AG09309 (cell line): Measurements from ENCODE around the gene GPC5.

Experiments
- DNase-seq: peaks from one replicate; pipeline ENCODE4 v3.0.0-alpha.2; 2010; ENCODE audit warnings: low read depth
- H3K4me3 ChIP-seq: 2 replicates; pipeline ENCODE4 v1.5.1; 2011; ENCODE audit warnings: mild to moderate bottlenecking, low read depth, low read length, moderate library complexity; ENCODE audit not compliant: control insufficient read depth
- TF ChIP-seq, protein P1 (sequence below): IDR thresholded peaks from 2 replicates; pipeline ENCODE4 v1.5.1; 2011; ENCODE audit warnings: mild to moderate bottlenecking, low read depth, low read length, inconsistent platforms; ENCODE audit not compliant: insufficient read depth, control insufficient read depth; ENCODE audit errors: missing control alignments

The GPC5 gene

GRCh38 chr13:91965511-91965910 is 567.1 kb downstream of the GPC5 start:
- TF ChIP-seq, protein P1, sequence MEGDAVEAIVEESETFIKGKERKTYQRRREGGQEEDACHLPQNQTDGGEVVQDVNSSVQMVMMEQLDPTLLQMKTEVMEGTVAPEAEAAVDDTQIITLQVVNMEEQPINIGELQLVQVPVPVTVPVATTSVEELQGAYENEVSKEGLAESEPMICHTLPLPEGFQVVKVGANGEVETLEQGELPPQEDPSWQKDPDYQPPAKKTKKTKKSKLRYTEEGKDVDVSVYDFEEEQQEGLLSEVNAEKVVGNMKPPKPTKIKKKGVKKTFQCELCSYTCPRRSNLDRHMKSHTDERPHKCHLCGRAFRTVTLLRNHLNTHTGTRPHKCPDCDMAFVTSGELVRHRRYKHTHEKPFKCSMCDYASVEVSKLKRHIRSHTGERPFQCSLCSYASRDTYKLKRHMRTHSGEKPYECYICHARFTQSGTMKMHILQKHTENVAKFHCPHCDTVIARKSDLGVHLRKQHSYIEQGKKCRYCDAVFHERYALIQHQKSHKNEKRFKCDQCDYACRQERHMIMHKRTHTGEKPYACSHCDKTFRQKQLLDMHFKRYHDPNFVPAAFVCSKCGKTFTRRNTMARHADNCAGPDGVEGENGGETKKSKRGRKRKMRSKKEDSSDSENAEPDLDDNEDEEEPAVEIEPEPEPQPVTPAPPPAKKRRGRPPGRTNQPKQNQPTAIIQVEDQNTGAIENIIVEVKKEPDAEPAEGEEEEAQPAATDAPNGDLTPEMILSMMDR, result no peak
- DNase-seq, result no peak
- H3K4me3 ChIP-seq, result no peak overlapping the region

GRCh38 chr13:91978571-91978970 is 580.1 kb downstream of the GPC5 start:
- DNase-seq, result no peak
- TF ChIP-seq, protein P1, result no peak
- no peak overlapping the region for H3K4me3 ChIP-seq

DNA sequence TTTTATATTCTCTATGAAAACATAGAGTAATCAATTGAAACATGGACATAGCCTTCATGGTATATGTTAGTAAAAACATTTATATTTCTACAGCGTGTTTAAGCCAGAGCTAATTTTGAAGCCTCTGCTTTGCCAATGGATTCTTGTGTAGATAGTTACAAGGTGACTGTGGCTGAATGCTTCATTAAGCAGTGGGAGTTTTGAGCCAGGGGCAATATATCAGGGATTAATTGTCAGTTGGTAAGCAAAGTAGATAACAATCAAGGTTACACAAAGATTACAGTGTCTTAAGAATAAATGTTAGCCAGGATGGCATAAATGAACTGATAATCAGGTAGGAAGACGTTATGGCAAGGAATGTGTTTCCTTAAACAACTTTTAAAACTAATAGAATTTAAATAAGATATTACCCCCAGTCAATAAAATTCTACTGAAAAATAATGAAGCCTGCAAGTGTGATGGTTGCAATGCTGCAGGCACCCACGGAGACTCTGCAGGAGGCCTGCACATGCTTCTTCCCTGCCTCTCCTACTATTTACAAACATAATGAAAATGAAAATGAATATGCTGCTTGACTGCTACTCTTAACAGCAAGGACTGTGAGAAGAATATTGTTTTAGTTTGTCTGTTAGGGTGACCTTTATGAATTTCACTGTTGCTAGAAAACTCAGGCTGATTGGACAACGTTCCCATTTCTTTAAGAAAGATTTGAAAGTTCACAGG is 588.5 kb downstream of the GPC5 start:
- H3K4me3 ChIP-seq, result no peak overlapping the region
- no peak for DNase-seq
- TF ChIP-seq, protein P1, result no peak

DNA sequence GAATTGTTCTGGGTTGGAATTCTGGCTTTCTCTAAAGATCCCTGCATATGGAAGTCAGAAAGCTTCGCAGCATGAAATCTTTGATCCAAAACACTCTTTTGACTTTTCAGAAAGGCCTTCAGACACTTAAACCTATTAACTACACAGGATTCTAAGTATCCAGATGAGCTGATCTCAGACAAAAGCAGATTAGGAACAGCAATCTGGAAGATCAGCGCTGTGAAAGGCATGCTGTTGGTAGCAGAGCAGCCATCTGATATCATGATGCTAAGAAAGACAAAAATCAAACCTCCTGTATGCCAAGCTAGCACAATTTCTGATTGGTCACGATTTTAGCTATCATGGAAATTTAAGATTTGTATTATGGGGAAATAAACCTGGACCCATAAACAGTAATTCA is 589.9 kb downstream of the GPC5 start:
- no peak for DNase-seq
- H3K4me3 ChIP-seq, result no peak overlapping the region
- TF ChIP-seq, protein P1, result no peak

DNA sequence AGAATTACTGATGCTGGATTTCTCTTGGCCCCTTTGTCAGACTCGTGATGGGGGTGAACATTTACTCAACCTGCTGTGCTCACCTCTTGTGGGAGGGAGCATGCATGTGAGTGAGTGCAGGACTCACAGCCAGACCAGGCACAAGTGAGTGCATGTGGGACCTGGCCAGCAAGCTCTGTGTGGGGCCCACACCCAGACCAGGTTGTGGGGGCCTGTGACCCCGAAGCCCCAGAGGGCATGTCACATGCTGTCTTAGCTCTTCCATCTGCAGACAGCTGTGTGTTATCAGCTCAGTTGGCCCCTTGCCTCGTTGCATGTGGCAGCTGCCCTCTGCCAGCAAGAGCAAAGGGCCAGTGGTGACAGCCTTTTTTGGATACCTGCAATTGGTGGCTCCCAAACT is 614.4 kb downstream of the GPC5 start:
- DNase-seq, result no peak
- TF ChIP-seq, protein P1, result no peak
- H3K4me3 ChIP-seq, result no peak overlapping the region

DNA sequence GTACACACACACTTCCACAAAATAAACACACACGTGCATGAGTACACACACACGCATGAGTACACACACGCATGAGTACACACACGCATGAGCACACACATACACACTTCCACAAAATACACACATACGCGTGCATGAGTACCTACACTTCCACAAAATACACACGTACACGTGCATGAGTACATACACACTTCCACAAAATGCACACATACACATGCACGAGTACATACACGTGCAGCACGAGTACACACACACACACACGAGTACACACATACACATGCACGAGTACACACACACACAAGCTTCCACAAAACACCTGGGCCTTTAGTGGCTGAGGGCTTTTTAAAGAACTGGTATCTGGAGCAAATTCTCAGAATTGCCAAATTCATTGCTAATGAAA is 619.3 kb downstream of the GPC5 start:
- no peak overlapping the region for H3K4me3 ChIP-seq
- TF ChIP-seq, protein P1, result no peak
- DNase-seq, result no peak
